ENCODE measurements around the gene EFHC1.

DNA sequence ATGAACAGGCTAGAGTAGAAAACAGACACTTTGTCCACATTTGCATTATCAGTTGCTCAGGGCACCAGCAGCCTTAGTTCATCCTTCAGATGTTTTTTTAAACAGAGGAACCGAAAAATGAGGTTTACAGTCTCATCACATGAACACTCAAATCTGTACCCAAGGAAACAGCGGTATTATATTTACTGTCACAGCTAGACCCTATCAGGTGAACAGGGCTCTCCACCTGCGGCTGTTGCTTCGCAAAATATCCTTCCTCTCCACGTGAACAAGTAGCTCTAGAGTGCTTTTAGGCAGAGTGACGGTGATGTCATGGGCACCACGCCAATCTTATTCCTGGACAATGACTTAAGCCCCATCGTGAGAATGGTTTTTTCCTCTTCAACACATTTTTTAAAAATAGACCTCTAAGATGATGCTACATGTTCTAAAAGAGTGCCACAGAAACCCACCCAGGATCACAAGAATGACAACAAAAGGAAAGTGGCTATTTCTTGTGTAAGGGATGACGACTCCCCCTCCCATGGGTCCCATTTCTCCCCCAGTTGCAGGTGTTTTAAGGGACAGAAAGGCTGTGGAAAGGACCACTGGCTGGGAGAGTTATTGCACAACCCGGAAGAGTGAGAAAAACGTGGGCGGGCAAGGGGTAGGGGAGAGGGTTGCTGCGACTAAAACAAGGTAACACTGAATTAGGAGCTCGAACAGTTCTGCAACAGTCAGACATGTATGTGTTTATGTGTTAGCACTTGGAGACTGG lies 77.7 kb downstream of the EFHC1 start:
- TF ChIP-seq CTCF (IDR thresholded peaks at IDR 0.05; ENCODE audit: insufficient read depth, low read depth, low read length), result no peak
- no peak for TF ChIP-seq EZH2 (IDR thresholded peaks at IDR 0.05; ENCODE audit: insufficient read depth, low read length)

Measured in astrocyte (in vitro differentiated cells and primary cell).